ENCODE results near the gene MAP2K5.

- TF ChIP-seq ZBTB7A (IDR thresholded peaks at IDR 0.05; ENCODE audit: low read depth) (no peak), EP300 (IDR thresholded peaks at IDR 0.05; ENCODE audit: borderline replicate concordance) (no peak), MAX (IDR thresholded peaks at IDR 0.05) (no peak), TCF12 (IDR thresholded peaks at IDR 0.05; ENCODE audit: low read depth) (no peak), TAF1 (IDR thresholded peaks at IDR 0.05; ENCODE audit: low read depth) (no peak), REST (IDR thresholded peaks at IDR 0.05; ENCODE audit: low read depth) (no peak), EGR1 (IDR thresholded peaks at IDR 0.05) (no peak), FOXM1 (IDR thresholded peaks at IDR 0.05; ENCODE audit: borderline replicate concordance, low read depth) (no peak), TEAD4 (IDR thresholded peaks at IDR 0.05) (no peak), CREB1 (IDR thresholded peaks at IDR 0.05; ENCODE audit: low read depth) (no peak), RAD21 (IDR thresholded peaks at IDR 0.05; ENCODE audit: low read depth) (no peak), CEBPB (IDR thresholded peaks at IDR 0.05) (no peak), YY1 (IDR thresholded peaks at IDR 0.05; ENCODE audit: low read depth) (no peak)
- TF ChIP-seq, protein P1, sequence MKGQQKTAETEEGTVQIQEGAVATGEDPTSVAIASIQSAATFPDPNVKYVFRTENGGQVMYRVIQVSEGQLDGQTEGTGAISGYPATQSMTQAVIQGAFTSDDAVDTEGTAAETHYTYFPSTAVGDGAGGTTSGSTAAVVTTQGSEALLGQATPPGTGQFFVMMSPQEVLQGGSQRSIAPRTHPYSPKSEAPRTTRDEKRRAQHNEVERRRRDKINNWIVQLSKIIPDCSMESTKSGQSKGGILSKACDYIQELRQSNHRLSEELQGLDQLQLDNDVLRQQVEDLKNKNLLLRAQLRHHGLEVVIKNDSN (IDR thresholded peaks at IDR 0.05), result no peak
These were observed 244.1 kb downstream of the MAP2K5 start for GRCh38 chr15:67786646-67787045.
